Inflammatory macrophage (primary cell): Measurements from ENCODE around the gene KRT34.
"Not testable (repeated sequence)": the region's sequence is repeated elsewhere in the genome, so short reads cannot be mapped to it uniquely, and the experiment has no call there.

Experiments used
- DNase-seq, 2 donors: peaks; one replicate each; pipeline ENCODE4 v3.0.0-alpha.2; 2020 to 2022

The KRT34 gene

DNA sequence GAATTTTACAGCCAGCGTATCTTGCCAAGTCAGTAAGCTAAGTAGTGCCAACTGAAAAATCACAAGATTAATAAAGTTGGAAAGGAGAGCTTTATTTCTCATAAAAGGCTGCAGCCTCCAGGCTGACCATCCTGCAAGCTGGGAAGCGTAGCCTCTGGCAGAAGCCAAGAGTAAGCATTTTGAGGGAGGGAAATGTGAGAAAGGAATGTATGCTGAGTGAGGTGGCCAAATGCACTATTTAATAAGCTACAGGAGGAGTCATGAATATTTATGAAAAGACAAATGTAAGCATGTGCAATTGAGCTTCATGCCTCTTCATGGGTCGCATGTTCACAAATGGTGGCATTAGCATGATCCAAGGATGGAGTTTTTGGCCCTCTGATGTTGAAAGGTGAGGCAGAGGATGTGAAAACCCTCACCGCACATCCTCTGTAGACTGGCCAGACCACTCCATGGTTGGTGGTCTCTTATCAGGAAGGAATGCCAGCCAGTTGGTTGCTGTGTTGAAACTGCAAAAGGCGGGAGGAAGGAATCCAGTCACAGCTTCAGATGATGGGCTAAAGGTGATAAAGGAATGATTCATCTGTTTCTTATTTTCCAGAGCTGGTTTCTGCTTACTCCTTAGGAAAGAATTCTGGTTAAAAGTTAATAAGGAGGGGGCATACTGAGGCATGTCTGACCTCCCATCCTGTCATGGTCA is 21.7 kb downstream of the KRT34 start:
- no peak for DNase-seq

DNA sequence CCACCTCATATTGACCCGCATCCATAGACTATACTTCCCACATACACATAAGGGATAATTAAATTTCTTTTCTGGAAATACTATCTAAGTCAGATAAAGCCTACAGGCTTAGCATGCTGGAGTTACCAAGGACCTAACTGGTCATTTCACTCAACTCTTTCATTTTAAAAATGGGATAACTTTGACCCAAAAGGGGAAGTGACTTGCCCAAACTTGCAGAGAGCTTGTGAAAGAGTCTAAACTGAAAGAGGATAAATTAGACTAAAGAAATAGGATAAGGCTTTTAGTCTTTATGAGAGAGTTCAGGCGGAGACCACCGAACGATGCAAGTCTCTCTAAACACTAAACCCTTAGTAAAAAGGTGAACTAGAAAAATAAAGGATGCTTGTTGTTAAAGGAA is 27.6 kb downstream of the KRT34 start:
- peak; percentile 42 to 47 for DNase-seq

DNA sequence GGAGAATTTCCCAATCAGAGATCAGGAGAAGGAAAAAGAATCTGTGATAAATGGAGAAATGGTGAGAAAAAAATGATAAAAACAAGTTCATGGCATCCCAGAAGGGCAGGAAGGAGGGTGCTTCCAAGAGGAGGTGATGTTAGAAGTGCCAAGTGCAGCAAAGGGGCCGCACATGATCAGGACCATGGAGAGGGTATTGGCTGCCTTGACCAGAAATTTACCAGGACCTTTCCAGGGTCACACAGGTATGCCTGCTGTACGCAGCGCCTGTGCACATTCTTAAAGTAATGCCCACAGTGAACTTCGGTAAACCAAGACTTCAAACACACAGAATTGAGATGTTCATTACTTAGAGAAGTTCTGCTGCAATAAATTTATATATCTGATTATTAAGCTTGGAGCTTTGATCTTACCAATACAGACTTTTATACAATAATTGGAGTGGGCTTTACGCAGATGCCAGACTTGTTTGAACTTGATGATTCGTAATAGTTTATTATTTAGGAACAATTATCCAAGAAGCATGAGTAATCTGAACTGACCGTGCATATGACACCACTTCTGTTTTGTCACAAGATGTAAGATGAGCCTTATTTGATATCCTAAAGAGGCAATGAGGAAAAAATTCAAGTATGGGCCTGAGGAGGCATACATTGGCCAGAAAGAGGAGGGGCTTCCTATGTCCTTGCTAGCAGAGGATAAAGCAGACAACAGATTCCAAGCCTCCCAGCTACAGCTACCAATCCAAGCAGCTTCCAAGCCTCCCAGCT is 29.3 kb downstream of the KRT34 start:
- no peak for DNase-seq

DNA sequence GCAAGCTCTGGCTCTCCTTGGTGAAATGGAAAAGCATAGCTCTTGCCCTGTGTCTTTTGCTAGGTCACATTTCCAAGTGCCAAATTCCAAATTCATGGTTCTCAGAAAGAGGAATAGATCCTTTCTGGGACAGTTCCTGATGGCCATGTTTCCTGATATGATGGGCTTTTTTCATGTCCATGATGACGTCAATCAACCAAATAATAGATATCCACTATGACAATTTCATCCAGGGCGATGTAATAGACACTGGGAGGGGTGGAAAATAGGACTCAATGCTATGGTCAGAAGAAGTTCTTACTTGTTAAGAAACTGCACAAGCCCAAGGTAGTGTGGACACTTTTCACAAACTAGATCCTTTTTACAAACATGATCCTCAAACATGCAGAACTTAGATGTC is 30.9 kb downstream of the KRT34 start:
- no peak for DNase-seq

DNA sequence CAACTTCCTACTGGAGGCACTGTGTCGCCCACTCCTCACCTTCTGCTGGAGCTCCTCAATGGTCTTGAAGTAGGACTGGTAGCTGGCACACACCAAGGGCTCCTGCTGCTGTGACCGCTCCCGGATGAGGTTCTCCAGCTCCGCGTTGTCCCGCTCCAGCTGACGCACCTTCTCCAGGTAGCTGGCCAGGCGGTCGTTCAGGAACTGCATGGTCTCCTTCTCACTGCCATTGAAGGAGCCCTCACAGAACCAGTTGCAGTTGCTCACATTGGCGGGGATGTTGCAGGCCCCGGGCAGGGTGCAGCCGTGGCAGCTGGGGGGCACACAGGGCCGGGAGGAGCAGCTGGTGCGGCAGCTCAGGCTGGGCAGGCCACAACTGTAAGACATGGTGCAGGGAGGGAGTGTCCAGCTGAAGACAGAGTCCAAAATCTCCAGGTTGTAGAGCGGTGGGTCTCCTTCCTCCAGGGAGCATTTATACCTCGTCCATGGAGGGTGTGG is 31.7 kb downstream of the KRT34 start, which contains the start of gene KRT33A:
Gene KRT33A (minus strand): TSS at position 448 of the 498 bp plus-strand sequence. CDS start 61 bp downstream, at position 387.
- not testable (repeated sequence) for DNase-seq

DNA sequence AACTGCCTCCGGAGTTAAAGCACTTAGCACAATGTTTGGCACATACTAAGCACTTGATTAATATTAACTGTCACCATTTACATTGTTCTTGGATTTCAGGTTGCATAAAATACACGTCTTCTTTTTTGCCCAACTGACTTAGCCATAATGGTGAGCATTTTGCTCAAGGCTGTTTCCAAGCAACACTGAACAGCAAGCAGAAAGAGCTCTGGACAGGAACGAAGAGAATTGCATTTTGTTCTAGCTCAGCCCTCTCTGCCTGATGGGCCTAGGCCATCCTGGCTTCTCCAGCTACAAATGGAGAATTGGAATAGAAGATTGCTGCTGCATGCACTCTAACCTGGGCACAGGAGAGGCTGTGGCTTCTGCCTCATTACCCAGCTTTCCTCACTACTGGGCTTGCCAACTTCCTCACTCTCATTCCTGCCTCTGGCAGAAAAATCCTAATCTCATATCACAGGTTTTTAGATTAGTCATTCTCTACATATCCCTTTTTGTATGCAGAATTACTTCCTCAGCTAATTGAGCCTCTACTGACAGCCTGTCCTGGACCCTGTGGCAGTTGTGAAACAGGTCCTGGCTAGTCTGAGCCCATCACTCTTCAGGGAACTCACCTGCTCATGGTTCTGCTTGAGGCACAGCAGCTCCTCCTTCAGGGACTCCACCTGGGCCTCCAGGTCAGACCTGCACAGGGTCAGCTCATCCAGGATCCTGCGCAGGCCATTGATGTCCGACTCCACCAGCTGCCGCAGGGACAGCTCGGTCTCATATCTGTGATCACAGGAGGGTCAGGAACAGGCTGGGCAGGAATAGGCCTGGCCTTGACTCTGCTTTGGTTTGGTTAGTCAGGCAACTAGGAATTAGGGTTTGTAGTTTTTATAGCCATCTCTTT is 34.0 kb downstream of the KRT34 start:
- no peak for DNase-seq

DNA sequence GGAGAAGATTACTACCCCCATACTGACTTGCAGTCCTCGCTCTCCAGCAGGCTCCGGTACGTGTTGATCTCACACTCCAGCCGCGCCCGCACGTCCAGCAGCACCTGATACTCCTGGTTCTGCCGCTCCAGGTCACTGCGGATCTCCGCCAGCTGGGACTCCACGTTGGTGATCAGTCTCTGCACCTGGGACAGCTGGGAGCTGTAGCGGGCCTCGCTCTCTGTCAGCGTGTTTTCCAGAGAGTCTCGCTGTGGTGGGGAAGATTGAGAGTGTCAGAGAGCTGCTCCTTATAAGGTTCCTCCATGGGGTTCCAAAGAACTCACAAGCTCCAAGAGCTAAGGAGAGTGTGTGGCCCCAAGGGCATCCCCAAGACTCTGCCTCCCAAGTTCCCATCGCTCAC is 35.7 kb downstream of the KRT34 start:
- DNase-seq, result not testable (repeated sequence)

DNA sequence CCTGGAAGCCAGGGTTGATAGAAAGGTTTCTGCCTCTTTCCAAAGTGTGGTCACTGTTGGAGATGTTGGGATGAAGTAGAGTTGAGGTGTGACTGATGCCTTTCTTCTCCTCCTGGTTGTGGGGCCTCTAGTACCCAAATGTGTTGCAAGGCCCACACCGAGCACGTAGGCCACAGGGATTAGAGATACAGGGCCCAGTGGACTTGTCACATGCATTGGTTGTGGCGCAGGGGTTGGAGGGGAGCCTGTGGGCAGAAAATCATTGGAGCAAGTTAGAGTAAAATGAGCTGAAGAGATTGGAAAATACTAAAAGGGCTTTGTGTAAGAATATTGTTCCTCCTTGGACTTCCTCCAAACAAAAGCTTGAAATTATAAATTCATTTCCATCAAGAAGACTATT is 36.1 kb downstream of the KRT34 start:
- no peak for DNase-seq

DNA sequence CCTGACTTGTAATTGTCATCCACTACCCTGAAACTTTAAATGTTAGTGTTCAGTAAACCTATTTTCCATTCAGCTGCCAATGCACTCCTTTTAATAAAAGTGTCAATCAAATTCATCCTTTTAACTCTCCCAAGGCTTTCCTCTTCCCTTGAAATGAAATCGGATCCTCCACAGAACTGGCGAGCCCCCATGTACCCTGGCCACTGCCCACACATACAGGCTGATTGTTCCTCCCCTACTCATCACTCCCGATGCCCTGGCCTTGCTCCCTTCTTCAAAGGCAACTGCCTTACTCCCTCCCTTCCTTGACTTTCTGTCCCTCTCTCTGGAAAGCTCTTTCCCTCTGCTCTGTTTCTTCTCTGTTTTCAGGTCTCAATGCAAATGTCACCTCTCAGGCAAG is 39.1 kb downstream of the KRT34 start:
- no peak for DNase-seq

DNA sequence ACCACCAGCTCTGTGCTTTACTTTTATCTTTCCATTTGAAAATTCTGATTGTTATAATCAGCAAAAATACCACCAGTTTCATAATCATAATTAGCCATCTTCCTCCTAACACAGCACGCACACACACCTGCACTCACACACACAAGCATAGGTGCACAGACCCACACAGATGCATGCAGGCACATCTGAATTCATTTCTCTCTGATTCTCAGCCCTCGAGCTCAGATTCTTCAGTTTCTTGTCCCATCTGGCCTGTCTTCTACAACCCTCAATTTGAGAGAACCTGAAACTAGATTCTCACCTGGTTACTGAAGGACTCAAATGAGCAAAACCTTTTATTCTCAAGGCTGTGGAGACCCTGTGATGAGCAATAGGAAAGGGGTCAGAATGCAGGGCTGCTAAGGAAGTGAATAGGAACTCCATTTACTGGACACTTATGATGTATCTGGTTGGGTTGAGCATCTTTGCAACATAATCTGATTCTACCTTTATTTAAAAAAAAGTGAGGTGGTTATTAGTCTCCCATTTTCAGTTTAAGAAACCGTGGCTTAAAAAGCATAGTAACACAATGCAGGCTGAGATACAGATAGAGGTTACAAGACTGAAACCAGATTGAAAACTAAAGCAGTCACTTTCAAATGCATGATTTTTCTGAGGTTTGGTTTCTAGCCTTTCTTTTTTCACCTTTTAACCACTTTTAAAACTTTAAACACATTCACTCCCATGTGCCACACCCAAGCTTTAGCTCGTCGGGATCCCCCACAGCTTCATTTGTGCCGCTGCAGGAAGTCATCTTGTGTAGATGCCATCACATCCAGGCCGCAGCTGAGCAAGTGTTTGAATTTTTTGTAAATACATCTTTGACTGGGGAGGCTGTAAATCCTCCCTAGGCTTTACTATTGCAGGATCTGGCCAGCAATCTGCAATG is 40.9 kb downstream of the KRT34 start:
- no peak for DNase-seq

DNA sequence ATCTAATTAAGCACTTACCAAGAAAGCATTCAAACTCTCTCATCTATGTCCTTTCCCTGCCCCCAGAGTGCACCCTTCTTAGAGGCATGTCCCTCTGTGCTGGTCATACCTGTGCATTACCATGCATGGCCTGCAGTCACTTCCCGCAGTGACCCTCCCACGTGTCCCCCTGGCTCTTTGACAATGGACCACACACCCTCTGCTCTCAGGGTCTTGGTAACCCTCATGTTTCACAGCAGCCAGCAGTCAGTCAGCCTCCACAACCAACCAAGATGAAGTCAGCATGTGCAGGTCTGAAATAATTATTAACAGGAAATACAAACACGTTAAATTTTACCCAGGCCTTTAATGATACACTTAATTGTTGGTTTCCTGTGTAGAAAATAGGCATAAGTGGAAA is 41.6 kb downstream of the KRT34 start:
- no peak for DNase-seq

DNA sequence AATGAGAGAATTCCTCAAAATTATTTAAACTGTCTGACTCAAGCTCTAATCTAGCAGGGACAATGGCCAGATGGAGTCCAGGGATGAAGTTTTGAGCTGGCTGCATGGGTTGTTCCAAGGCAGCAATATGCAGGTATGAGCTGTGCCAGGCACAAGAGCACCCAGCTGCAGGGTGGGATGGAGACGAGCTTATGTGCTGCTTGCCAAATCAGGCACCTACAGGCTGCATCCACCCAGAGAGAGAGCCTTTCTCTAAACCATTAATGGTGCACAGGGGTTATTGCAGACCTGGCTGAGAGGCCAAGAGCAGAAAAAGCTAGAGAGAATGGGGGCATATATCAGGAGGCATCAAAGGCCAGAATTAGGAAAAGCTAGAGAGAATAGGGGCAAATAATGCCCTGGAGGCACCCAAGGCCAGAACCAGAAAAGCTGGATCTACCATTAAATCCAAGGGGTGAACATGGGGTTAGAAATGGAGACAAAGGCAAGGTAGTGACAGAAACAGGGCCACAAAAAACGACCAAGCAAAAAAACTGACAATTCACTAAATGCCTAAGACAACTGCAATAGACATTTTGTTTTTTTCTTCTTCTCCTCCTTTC is 42.4 kb downstream of the KRT34 start:
- no peak for DNase-seq

DNA sequence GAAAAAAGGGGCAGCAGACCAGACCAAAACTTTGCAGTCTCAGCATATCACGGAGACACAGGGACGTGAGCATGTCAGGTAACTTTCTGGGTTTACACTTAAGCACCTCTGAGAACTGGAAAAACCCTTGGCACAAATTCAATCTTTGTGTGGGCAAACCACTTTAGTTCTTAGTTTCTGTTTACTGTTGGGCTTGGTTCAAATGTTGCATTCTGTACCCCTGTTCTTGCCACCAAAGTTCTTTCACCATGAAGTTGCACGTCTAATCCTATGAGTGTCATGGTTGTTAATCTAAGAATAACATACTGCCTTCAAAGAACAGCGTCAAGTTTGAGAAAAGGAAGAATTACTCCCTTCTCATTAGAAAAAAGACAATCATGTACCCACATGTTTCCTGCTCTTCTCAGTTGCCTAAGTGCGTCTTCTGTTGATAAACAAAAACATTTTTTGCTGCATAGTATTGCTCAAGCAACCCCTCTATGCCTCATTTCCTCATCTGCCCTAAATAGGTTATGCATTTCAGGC is 43.1 kb downstream of the KRT34 start:
- peak; percentile 62 to 69 for DNase-seq

DNA sequence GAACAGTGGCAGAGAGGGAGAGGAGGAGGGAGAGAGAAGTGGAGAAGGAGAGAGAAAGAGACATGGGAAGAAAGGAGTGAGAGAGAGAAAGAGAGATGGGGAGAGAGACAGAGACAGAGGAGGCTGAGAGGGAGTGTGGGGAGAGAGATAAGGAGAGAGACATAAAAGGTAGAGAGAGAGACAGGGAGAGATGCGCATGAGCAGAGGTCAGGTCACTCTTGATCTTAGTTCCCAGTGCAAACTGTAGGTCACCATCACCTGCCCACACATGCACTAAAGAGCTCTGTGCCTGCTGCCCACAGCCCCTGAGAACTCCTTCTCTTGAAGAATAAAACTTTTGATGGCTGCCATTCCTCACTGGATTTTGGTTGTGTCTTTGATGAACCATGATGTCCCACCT is 46.4 kb downstream of the KRT34 start:
- DNase-seq, result no peak

DNA sequence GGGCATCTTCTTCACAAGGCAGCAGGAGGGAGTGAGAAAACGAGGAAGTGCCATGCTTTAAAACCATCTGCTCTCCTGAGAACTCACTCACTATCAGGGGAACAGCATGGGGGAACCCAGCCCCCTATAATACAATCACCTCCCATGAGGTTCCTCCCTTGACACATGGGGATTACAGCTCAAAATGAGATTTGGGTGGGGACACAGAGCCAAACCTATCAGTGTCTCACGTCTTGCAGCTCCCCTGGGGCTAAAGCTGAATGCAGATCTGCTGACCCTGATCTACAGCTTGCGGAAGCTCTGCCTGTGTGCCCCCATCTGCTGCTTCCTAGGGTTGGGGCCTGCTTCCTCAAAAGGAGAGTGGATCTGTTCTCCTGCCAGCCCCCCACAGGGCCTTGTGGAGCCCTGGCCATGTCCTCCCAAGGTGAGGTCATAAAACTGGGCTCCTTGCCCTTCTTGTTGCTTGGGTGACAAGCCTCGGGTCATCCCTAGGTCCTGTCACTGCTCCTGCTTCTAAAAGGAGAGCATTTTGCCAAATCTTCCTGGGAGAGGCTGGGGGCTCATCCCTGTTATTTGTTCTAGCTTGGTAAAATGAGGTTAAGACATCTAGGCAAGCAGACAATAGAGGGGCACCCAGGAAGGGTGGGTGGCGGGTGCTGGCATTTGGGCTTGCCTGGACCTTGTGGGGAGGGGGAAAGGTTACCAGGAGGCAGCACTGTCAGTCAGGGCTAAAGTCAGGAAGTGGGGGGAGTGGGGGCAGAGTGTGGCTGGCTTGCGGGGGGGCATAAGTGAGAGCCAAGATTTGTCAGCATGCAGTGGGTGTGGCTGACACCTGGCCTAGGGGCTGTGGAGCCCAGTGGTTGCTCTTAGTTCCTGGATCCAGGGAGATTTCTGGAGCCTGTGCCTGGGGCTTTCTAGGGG is 47.5 kb downstream of the KRT34 start:
- DNase-seq, result no peak

DNA sequence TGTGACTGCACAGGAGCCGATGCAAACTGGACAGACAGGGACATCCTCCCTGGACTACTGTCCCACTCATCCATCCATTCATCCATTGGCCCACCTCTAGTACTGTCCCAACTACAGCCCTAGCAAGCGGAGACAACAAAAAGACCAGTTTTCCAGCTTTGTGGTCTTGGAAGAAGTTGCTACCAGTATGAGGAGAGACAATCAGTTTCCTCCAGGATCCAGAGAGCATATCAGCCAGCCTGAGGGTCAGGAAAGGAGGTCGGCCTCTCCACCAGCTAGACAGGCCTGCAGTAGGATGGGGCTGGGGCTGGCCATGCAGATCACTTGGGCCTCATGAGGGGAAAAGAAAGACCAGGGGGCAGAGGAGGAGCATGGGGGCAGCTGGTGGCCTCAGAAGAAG is 48.3 kb downstream of the KRT34 start:
- no peak for DNase-seq

DNA sequence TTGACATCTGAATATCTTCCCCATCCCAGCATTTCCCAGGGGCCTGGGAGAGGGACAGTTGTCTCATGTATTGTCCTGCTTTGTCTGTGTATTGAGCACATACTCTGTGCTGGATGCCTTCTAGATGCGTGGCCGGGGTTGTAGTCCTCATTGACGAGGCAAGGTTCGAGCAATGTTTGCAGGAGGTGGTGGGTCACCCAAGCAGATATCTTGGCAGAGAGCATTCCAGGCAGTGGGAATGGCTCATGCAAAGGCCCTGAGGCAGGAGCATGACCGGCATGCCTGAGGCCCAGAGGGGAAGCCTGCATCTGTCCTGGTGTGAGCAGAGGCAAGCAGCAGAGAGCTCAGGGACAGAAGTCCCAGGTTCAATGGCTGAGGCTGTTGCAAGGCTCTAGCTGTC is 49.0 kb downstream of the KRT34 start:
- no peak for DNase-seq

DNA sequence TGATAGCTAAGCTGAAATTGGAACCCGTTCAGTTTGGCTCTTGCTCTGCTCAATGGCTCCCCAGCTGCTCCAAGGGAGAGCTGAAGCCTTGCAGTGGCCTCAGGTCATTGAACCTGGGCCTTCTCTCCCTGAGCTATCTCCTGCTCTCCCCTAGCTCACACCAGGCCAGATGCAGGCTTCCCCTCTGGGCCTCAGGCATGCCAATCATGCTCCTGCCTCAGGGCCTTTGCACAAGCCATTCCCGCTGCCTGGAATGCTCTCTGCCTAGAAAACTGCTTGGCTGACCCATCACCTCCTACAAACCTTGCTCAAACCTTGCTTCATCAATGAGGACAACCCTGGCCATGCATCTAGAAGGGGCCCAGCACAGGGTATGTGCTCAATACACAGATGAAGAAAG is 49.9 kb downstream of the KRT34 start:
- no peak for DNase-seq

DNA sequence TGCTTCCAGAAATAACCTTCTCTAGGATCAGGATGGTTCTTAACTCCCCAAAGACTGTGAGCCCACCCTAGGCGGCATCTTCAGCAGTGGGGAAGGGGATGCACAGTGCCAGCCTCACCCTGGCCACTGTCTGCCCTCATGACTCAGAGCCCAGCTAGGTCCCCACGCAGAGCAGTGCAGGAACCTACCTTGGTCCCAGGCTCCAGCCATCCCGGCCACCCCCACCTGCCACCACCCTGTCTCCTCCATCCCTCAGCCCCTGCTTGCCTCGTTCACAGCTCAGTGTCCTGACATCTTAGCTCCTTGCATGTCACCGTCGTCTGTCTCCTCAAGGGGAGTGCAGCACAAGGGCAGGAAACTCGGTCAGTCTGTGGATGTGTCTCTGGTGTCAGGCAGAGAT is 50.5 kb downstream of the KRT34 start:
- no peak for DNase-seq
